CD8-positive, alpha-beta memory T cell (primary cell): ENCODE data around the gene NCAM1. TPM values are rescaled to one million over a fixed set of nuclear protein-coding genes. Genes with fewer than 3 reads are reported as not detected.

ENCODE experiments used
- CTCF ChIA-PET: fragments of 350-600 bp; sonication (Branson Sonifier 250); formaldehyde crosslinking; loops from one replicate; lab custom pipeline; 2021; ENCODE audit warnings: antibody characterized with exemption; lab: Charles Lee
- POLR2A ChIA-PET: fragments of 350-600 bp; sonication (Branson Sonifier 250); formaldehyde crosslinking; loops from one replicate; lab custom pipeline; 2021; ENCODE audit warnings: antibody characterized with exemption; lab: Charles Lee
- DNase-seq, 5 donors: peaks; one replicate each; pipeline versions ENCODE4 v3.0.0 to v3.0.0-alpha.2; 2020 to 2022; ENCODE audit warnings: mixed read lengths in 1 of 5
- H3K27ac ChIP-seq: one replicate; pipeline ENCODE4 v1.7.0; 2013; ENCODE audit warnings: low read depth, mild to moderate bottlenecking, low read length, moderate library complexity
- H3K27me3 ChIP-seq: 2 replicates; pipeline ENCODE4 v1.7.0; 2013; ENCODE audit warnings: low read length, mild to moderate bottlenecking; ENCODE audit not compliant: insufficient read depth, poor library complexity, severe bottlenecking
- H3K36me3 ChIP-seq: 2 replicates; pipeline ENCODE4 v1.7.0; 2013; ENCODE audit warnings: mild to moderate bottlenecking, low read length, moderate library complexity; ENCODE audit not compliant: insufficient read depth
- H3K4me1 ChIP-seq: 2 replicates; pipeline ENCODE4 v1.7.0; 2013; ENCODE audit warnings: mild to moderate bottlenecking, low read length, moderate library complexity; ENCODE audit not compliant: insufficient read depth
- H3K4me3 ChIP-seq: 2 replicates; pipeline ENCODE4 v1.7.0; 2013; ENCODE audit warnings: mild to moderate bottlenecking, low read length
- H3K9me3 ChIP-seq: 2 replicates; pipeline ENCODE4 v1.7.0; 2013; ENCODE audit warnings: mild to moderate bottlenecking, low read length
- H3K27ac Mint-ChIP-seq, 8 donors: one replicate each; pipeline ENCODE4 v1.8.0; 2020 to 2021; ENCODE audit warnings: mixed read lengths in 8 of 8, mild to moderate bottlenecking in 6 of 8, inconsistent platforms in 3 of 8, moderate library complexity in 3 of 8
- H3K27me3 Mint-ChIP-seq, 2 donors: one replicate each; pipeline ENCODE4 v1.8.0; 2020 to 2021; ENCODE audit warnings: mixed read lengths in 2 of 2, mild to moderate bottlenecking in 1 of 2, moderate library complexity in 1 of 2
- H3K36me3 Mint-ChIP-seq, 3 donors: one replicate each; pipeline ENCODE4 v1.8.0; 2020 to 2021; ENCODE audit warnings: mixed read lengths in 3 of 3, inconsistent platforms in 1 of 3, mild to moderate bottlenecking in 1 of 3
- H3K4me1 Mint-ChIP-seq, 3 donors: one replicate each; pipeline ENCODE4 v1.8.0; 2020 to 2021; ENCODE audit warnings: mixed read lengths in 3 of 3, inconsistent platforms in 1 of 3, mild to moderate bottlenecking in 1 of 3
- H3K4me3 Mint-ChIP-seq, 7 donors: one replicate each; pipeline ENCODE4 v1.8.0; 2020 to 2021; ENCODE audit warnings: mixed read lengths in 7 of 7, mild to moderate bottlenecking in 6 of 7, moderate library complexity in 4 of 7, inconsistent platforms in 2 of 7
- H3K9me3 Mint-ChIP-seq, 5 donors: one replicate each; pipeline ENCODE4 v1.8.0; 2020 to 2022; ENCODE audit warnings: mixed read lengths in 5 of 5, mild to moderate bottlenecking in 3 of 5, moderate library complexity in 2 of 5, inconsistent platforms in 1 of 5
- polyA plus RNA-seq: library from polyadenylated mRNA; unstranded; fragments of 300-500 nt; fragmentation: Illumina TruSeq; gene quantifications from one replicate; pipeline ENCODE4 v1.2.3, GENCODE V29; 2021
- total RNA-seq, 2 experiments: library from RNA; stranded (reverse); gene quantifications; one replicate each; pipeline ENCODE4 v1.2.3, GENCODE V29; 2021

NCAM1 gene
- total and polyA plus RNA-seq, 3 experiments from 2014 or later: 0.16 to 1.7 TPM; not detected in 1

- CTCF ChIA-PET: no interaction called here
- H3K9me3 ChIP-seq: no peaks in the 10 kb centered on the region
- no peak overlapping the region for H3K4me3 ChIP-seq
- POLR2A ChIA-PET: no interaction called here
- no peaks in the 10 kb centered on the region for H3K27me3 ChIP-seq
- H3K27ac ChIP-seq: no peak overlapping the region
- peaks cover 0 to 7% of the 10 kb centered on the region in 2 donors for H3K27me3 Mint-ChIP-seq
- no peak for DNase-seq
- H3K36me3 ChIP-seq: no peaks in the 10 kb centered on the region
- no peak overlapping the region for H3K27ac Mint-ChIP-seq
- H3K4me3 Mint-ChIP-seq: no peak overlapping the region
- H3K9me3 Mint-ChIP-seq: peaks cover 0 to 6% (median 3%) of the 10 kb centered on the region in 5 donors
- no peaks in the 10 kb centered on the region for H3K4me1 Mint-ChIP-seq
- peaks cover 0 to 12% (median 0%) of the 10 kb centered on the region in 3 donors for H3K36me3 Mint-ChIP-seq
- H3K4me1 ChIP-seq: no peaks in the 10 kb centered on the region
These were observed 34.3 kb downstream of the NCAM1 start for GRCh38 chr11:112995423-112996090.

GRCh38 chr11:112996994-112997393 lies 35.8 kb downstream of the NCAM1 start:
- Histone ChIP-seq H3K36me3 (no peaks in the 10 kb centered on the region), H3K4me3 (no peak overlapping the region), H3K4me1 (no peaks in the 10 kb centered on the region), H3K27ac (no peak overlapping the region), H3K9me3 (no peaks in the 10 kb centered on the region), H3K27me3 (no peaks in the 10 kb centered on the region)
- CTCF ChIA-PET: no interaction called here
- Mint-ChIP-seq H3K36me3 (peaks cover 0 to 12% (median 0%) of the 10 kb centered on the region in 3 donors), H3K4me3 (no peak overlapping the region), H3K4me1 (no peaks in the 10 kb centered on the region), H3K27ac (no peak overlapping the region), H3K27me3 (peaks cover 0 to 7% of the 10 kb centered on the region in 2 donors), H3K9me3 (peaks cover 0 to 4% (median 0%) of the 10 kb centered on the region in 5 donors)
- POLR2A ChIA-PET: no interaction called here
- DNase-seq: no peak

- H3K27ac ChIP-seq: no peak overlapping the region
- Mint-ChIP-seq H3K4me1 (no peaks in the 10 kb centered on the region), H3K27me3 (peaks cover 0 to 7% of the 10 kb centered on the region in 2 donors), H3K9me3 (peaks cover 0 to 4% (median 0%) of the 10 kb centered on the region in 5 donors), H3K27ac (no peak overlapping the region), H3K4me3 (no peak overlapping the region), H3K36me3 (peaks cover 0 to 10% (median 0%) of the 10 kb centered on the region in 3 donors)
- no peaks in the 10 kb centered on the region for H3K9me3 ChIP-seq
- no peak overlapping the region for H3K4me3 ChIP-seq
- no peaks in the 10 kb centered on the region for H3K36me3 ChIP-seq
- ChIA-PET POLR2A (no interaction called here), CTCF (no interaction called here)
- no peak for DNase-seq
- no peaks in the 10 kb centered on the region for H3K4me1 ChIP-seq
- H3K27me3 ChIP-seq: no peaks in the 10 kb centered on the region
These were observed 36.7 kb downstream of the NCAM1 start for GRCh38 chr11:112997857-112998466.

- Histone ChIP-seq H3K27me3 (no peaks in the 10 kb centered on the region), H3K4me1 (no peaks in the 10 kb centered on the region), H3K9me3 (no peaks in the 10 kb centered on the region), H3K36me3 (no peaks in the 10 kb centered on the region), H3K27ac (no peak overlapping the region), H3K4me3 (no peak overlapping the region)
- H3K27ac Mint-ChIP-seq: no peak overlapping the region
- no peaks in the 10 kb centered on the region for H3K9me3 Mint-ChIP-seq
- peaks cover 0 to 7% of the 10 kb centered on the region in 2 donors for H3K27me3 Mint-ChIP-seq
- ChIA-PET CTCF (no interaction called here), POLR2A (no interaction called here)
- no peak for DNase-seq
- no peak overlapping the region for H3K4me3 Mint-ChIP-seq
- no peaks in the 10 kb centered on the region for H3K36me3 Mint-ChIP-seq
- no peaks in the 10 kb centered on the region for H3K4me1 Mint-ChIP-seq
These were observed 38.3 kb downstream of the NCAM1 start for GRCh38 chr11:112999520-112999919.

- Mint-ChIP-seq H3K36me3 (no peaks in the 10 kb centered on the region), H3K4me3 (no peak overlapping the region), H3K27ac (no peak overlapping the region), H3K27me3 (peaks cover 0 to 7% of the 10 kb centered on the region in 2 donors), H3K4me1 (no peaks in the 10 kb centered on the region), H3K9me3 (no peaks in the 10 kb centered on the region)
- Histone ChIP-seq H3K9me3 (no peaks in the 10 kb centered on the region), H3K27me3 (no peaks in the 10 kb centered on the region), H3K36me3 (no peaks in the 10 kb centered on the region), H3K4me3 (no peak overlapping the region), H3K4me1 (no peaks in the 10 kb centered on the region), H3K27ac (no peak overlapping the region)
- DNase-seq: no peak
- CTCF ChIA-PET: no interaction called here
- POLR2A ChIA-PET: no interaction called here
These were observed 40.5 kb downstream of the NCAM1 start for GRCh38 chr11:113001709-113002108.

GRCh38 chr11:113006896-113007445 lies 45.8 kb downstream of the NCAM1 start:
- Histone ChIP-seq H3K4me1 (no peaks in the 10 kb centered on the region), H3K4me3 (no peak overlapping the region), H3K27ac (no peak overlapping the region), H3K36me3 (no peaks in the 10 kb centered on the region), H3K27me3 (no peaks in the 10 kb centered on the region), H3K9me3 (no peaks in the 10 kb centered on the region)
- Mint-ChIP-seq H3K4me1 (no peaks in the 10 kb centered on the region), H3K27me3 (peaks cover 0 to 1% of the 10 kb centered on the region in 2 donors), H3K4me3 (no peak overlapping the region), H3K27ac (no peak overlapping the region), H3K9me3 (peaks cover 0 to 6% (median 1%) of the 10 kb centered on the region in 5 donors), H3K36me3 (peaks cover 0 to 3% (median 0%) of the 10 kb centered on the region in 3 donors)
- no peak for DNase-seq
- ChIA-PET POLR2A (no interaction called here), CTCF (no interaction called here)

- Histone ChIP-seq H3K27ac (no peak overlapping the region), H3K36me3 (no peaks in the 10 kb centered on the region), H3K4me1 (no peaks in the 10 kb centered on the region), H3K4me3 (no peak overlapping the region), H3K9me3 (no peaks in the 10 kb centered on the region), H3K27me3 (no peaks in the 10 kb centered on the region)
- peaks cover 0 to 2% (median 2%) of the 10 kb centered on the region in 5 donors for H3K9me3 Mint-ChIP-seq
- H3K36me3 Mint-ChIP-seq: peaks cover 0 to 5% (median 0%) of the 10 kb centered on the region in 3 donors
- ChIA-PET CTCF (no interaction called here), POLR2A (no interaction called here)
- no peaks in the 10 kb centered on the region for H3K4me1 Mint-ChIP-seq
- no peak overlapping the region for H3K27ac Mint-ChIP-seq
- H3K27me3 Mint-ChIP-seq: peaks cover 0 to 3% of the 10 kb centered on the region in 2 donors
- no peak overlapping the region for H3K4me3 Mint-ChIP-seq
- DNase-seq: no peak
These were observed 53.3 kb downstream of the NCAM1 start for GRCh38 chr11:113014262-113015097.

- H3K9me3 ChIP-seq: no peaks in the 10 kb centered on the region
- ChIA-PET POLR2A (no interaction called here), CTCF (no interaction called here)
- Mint-ChIP-seq H3K27ac (no peak overlapping the region), H3K9me3 (peaks cover 0 to 2% (median 2%) of the 10 kb centered on the region in 5 donors), H3K36me3 (peaks cover 0 to 5% (median 0%) of the 10 kb centered on the region in 3 donors), H3K27me3 (peaks cover 0 to 4% of the 10 kb centered on the region in 2 donors), H3K4me1 (no peaks in the 10 kb centered on the region), H3K4me3 (no peak overlapping the region)
- no peak for DNase-seq
- no peaks in the 10 kb centered on the region for H3K4me1 ChIP-seq
- no peaks in the 10 kb centered on the region for H3K27me3 ChIP-seq
- H3K36me3 ChIP-seq: no peaks in the 10 kb centered on the region
- H3K27ac ChIP-seq: no peak overlapping the region
- H3K4me3 ChIP-seq: no peak overlapping the region
These were observed 53.9 kb downstream of the NCAM1 start for GRCh38 chr11:113015098-113015455.
